GM21737 (cell line): ENCODE measurements around the gene PDIK1L.

Experiments
- ATAC-seq: cut with Tn5 transposase; IDR thresholded peaks from one replicate; pipeline ENCODE4 v1.9.1; 2021; ENCODE audit warnings: mild to moderate bottlenecking, moderate library complexity; ENCODE audit not compliant: unreplicated experiment

PDIK1L gene

GRCh38 chr1:26153966-26154532 is 42.4 kb downstream of the PDIK1L start:
- ATAC-seq, result no peak

DNA sequence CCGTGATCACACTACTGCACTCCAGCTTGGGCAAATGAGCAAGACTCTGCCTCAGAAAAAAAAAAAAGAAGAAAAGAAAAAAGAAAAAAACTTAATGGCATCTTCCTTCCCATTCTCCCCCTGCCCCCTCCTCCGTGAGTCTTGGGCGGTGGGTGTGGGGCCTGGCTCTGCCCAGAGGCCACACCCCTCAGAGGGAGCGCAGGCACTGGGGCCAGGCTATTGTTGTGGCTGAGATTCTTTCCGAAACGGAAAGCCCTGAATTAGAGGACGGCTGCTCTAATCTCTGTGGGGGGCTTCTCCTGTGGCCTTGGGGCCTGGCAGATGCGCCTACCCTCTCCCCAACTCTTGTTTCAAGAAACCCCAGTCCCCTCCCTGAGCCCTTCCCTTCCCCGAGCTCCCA is 43.1 kb downstream of the PDIK1L start:
- no peak for ATAC-seq

- no peak for ATAC-seq
These were observed 44.0 kb downstream of the PDIK1L start for GRCh38 chr1:26155370-26156284.

DNA sequence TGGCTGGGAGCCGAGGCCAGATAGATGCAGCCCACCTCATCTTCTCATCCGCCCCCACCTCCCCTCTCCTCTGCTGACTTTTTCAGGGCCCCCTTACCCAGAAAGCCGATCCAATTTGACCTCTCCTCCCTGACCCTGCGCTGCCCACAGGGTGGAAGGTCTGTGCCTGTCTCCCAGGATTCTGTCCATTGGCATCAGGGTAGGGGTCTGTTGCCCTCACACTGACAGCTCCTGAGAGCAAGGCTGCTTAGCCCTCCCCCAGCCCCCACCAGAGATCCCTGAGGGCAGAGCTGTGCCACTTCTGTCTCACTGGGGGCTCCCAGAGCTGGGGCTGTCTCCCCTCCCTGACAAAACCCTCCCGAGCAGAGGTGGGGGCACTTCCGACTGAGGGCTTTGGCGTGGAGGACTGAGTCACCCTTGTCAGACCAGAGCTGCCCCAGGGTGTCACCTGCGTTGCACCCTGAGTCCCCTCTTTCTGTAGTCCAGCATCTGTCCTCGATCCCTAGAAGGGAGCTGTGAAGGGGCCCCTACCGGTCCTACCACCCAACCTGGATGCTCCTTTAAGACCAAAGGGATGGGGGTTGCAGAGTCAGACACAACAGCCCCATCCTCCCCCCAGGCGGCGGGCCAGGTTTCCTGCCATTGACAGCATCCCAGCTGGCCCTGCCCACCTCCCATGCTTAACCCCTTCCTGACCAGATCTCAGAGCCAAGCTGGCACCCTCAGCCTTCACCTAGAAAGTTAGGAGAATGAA is 44.8 kb downstream of the PDIK1L start:
- ATAC-seq, result no peak

- ATAC-seq, result no peak
These were observed 46.8 kb downstream of the PDIK1L start for GRCh38 chr1:26158271-26158907.

- no peak for ATAC-seq
These were observed 47.5 kb downstream of the PDIK1L start, which contains the start of gene FAM110D for GRCh38 chr1:26158908-26159742. Gene FAM110D, plus strand, starts transcription at chr1:26159079. Its CDS starts 2,213 bp downstream, at chr1:26161292.

DNA sequence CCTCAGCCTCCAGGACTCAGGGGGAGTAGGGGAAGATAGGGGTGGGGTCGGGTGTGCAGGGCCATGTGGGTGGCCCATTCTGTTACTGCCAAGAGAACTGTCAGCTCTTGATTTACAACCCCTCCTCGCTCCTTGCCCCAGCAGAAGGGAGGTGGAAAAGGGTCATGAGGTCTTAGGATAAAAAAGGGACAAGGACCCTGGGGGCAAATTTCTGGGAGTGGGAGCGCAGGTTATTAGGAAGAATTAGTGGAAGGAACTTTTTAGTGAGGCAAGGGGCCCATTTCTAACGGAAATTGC is 48.1 kb downstream of the PDIK1L start:
- ATAC-seq, result no peak

DNA sequence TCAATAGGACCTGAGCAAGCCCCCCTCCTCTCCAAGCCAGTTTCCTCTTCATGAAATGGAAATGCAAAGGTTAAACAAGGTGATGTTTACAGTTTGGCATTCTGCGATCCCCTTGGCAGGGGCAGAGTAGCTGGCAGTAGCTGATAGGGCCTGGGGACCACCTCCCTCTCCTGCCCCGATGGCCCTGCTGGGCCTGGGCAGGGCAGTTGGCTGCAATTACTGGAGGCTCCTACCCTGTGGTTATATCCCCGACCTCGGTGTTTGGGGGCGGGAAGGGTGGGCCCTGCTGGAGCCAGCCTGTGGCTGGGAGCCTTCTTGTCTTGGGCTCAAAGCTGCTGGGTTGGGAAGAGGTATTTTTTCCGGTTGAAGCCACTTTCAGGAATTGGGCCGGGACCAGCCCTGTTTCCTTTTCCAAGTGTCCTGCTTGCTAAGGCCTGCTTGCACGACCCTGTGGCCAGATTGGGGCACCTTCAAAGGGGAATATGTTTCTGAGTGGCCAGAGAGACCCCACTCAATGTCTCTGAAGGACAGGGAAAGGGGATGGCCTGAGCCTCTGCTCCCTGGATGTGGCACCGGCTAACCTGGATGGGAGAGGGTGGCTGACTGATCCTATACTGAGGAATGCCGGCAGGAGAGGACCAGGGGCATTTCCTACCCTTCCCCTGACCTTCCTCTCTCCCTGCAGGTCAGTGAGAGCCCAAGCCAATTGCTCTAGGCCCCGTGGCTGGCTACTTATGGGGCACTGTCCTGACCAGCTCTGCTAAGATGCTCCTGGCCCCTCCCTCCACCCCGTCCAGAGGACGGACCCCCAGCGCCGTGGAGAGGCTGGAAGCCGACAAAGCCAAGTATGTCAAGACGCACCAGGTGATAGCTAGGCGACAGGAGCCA is 49.1 kb downstream of the PDIK1L start:
- ATAC-seq, result no peak

DNA sequence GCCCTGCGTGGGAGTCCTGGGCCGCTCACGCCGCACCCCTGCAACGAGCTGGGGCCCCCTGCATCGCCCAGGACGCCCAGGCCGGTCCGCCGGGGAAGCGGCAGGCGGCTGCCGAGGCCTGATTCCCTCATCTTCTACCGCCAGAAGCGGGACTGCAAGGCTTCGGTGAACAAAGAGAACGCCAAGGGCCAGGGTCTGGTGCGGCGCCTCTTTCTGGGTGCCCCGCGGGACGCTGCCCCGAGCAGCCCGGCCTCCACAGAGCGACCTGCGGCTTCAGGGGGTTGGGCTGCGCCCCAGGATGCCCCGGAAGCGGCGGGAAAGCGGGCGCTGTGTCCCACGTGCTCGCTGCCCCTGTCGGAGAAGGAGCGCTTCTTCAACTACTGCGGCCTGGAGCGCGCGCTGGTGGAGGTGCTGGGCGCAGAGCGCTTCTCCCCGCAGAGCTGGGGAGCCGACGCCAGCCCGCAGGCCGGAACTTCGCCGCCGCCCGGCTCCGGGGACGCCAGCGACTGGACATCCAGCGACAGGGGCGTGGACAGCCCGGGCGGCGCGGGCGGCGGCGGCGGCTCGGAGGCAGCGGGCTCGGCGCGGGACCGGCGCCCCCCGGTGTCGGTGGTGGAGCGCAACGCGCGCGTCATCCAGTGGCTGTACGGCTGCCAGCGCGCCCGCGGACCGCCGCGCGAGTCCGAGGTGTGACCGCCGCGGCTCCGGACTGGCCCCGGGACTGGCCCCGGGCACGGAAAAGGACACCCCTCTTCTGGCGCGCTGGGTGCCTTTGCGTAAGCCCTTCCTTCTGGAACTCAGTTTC is 50.0 kb downstream of the PDIK1L start:
- no peak for ATAC-seq

GRCh38 chr1:26162220-26162709 is 50.6 kb downstream of the PDIK1L start:
- no peak for ATAC-seq

GRCh38 chr1:26163684-26164035 is 52.0 kb downstream of the PDIK1L start:
- no peak for ATAC-seq

DNA sequence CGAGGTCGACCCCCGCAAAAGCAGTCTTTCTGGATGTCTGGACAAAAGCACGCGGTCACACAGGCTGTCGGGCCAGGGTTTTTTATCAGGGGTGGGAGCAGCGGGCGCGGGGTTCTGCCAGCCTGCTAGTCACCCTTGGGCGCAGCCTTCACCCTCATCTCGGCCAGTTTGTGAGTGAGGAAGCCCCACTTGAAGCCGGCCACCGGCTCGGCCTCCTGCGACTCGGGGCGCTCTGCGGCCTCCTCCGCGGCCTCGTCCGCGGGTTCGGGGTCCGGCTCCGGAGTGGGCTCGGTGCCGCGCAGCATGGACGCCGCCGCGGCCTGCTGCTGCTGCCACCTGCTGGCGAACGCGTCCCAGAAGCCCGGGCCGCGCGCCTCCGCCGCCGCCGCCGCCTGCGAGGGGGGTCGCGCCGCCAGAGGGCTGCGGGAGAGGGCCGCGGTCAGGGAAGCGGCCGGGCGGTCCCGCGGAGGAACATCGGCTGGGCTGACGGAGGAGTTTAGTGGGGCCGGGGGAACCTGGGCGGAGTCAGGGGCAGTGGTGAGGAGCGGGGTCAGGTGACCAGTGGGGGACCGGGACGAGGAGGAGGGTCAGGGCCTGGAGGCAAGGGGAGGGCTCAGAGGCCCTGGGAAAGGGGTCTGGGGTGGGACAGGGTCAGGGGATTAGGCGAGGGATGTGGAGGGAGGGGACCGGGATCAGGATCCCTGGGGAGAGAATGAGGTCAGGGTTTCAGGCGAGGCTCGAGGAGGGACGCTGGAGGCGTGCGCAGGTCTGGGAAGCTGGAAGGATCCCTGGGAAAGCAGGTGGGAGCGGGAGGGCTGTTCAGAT is 52.6 kb downstream of the PDIK1L start:
- no peak for ATAC-seq

GRCh38 chr1:26164861-26165842 is 53.5 kb downstream of the PDIK1L start:
- no peak for ATAC-seq

- no peak for ATAC-seq
These were observed 55.2 kb downstream of the PDIK1L start for GRCh38 chr1:26166719-26167281.

DNA sequence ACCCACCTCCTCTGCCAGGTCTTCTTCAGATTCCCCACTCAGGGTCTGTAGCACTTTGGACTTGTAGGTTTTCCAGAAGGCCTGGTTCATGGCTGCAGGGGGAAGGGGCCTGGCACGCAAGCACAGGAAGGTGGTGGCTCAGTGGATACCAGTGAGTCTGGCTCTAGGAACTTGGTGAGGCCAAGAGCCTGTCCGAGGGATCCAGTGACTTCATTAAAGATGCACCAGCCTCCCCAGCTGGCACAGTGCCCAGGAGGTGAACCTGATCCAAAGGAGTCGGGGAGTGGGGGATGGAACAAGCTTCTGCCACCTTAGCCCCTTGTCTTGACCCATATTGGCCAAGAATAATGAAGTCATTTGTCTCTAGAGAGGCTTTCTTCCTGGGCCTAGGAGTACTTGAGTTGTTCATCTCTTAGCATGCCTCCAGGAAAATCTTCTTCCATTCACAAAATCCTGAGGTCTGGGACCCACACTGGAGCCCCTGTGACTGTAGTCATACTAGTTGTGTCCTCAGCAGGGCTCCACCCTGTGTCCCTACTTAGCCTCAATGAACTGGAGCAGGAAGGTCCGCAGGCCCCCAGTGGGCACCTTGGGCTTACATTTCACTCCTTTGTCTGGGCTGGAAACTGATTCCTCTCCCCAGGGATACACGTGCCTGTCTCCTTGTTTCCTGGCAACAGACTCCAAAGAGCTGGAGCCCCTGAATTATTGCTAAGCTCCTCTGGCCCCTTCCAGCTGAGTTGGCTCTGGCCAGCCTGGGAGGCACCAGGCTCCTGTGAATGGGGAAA is 57.0 kb downstream of the PDIK1L start, which contains the start of gene C1orf232:
Gene C1orf232 (minus strand): TSS at position 554 of the 788 bp plus-strand sequence. CDS start 464 bp downstream, at position 90.
- no peak for ATAC-seq
